GM04503 (cell line): Measurements from ENCODE around the gene ZSCAN30.
A peak's percentile ranks its signal among the peaks of the same experiment; 100 is the strongest.
"Not testable (repeated sequence)": the region's sequence is repeated elsewhere in the genome, so short reads cannot be mapped to it uniquely, and the experiment has no call there.

ENCODE experiments used
- DNase-seq: peaks from one replicate; pipeline ENCODE4 v3.0.0-alpha.2; 2012; ENCODE audit warnings: low read depth

ZSCAN30 gene

DNA sequence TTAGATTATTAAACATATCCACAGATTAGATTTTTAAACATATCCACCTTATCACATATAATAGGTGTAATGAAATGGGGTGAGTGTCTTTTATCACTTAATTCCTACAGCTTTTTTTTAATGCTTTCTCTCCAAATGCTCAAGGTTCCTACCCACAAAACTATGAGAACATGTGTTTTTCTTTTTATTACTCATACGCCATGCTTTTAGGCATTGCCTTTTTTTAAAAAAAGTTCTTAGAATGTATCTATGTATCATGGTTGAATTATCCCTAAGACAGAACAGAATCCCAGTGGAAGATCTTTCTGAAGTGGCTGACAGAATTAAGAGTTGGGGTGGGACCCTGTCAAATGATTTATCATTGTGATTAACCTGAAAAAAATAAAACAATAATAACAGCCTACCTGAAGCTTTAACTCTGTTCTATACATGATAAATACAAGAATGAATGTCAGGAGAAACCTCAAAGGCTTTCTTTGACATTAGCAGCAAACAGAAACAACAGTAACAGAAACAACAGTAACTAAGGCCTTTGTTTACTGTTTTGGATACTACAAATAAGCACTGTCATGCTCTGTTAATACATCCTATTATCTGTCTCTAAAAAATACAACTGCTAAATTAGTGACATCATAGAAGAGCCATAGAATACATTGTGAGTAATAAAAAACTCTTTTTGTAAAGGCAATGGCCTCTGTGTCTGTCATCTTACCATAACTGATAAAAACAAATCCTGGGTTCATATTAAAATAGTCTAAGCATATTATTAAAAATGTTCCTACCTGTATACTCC is 53.3 kb downstream of the ZSCAN30 start:
- DNase-seq, result no peak

DNA sequence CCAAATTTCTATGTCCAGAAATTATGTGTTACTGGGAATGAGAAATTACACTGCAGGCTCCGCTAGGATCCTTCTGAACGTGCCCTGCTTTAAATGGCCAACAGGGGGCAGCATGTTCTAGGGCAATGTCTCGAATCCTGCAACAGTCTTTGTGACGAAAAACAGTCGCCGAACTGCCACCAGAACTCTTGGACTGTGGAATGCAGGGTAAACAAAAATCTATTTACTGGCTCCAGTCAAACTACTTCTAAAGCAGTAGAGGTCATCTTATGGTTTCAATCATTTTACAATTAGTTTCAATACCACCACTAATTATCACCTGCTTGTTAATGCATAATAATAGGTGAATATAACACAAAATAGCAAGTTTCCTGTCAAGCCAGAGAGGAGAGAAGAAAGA is 59.0 kb downstream of the ZSCAN30 start:
- DNase-seq, result no peak

DNA sequence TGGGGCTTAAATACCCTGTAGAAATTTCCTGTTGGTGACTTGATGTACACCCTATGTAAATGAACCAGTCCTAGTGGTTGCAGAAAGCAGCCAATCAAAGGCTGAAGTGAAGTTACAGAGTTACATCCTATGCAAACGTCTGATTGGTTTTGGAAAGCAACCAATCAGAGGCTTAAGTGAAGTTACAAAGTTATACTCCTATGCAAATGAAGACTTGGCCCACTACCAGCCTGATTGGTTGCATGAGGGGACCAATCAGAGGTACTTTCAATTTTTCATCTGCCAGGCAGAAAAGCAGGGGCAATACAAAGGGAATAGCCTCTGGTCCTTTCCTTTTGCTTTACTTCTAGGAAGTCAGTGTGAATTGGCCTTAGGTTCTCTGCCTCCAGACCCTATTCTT is 62.8 kb downstream of the ZSCAN30 start:
- no peak for DNase-seq

GRCh38 chr18:35223797-35224196 is 66.2 kb downstream of the ZSCAN30 start:
- DNase-seq, result no peak

GRCh38 chr18:35220424-35220823 is 69.6 kb downstream of the ZSCAN30 start:
- DNase-seq, result no peak

DNA sequence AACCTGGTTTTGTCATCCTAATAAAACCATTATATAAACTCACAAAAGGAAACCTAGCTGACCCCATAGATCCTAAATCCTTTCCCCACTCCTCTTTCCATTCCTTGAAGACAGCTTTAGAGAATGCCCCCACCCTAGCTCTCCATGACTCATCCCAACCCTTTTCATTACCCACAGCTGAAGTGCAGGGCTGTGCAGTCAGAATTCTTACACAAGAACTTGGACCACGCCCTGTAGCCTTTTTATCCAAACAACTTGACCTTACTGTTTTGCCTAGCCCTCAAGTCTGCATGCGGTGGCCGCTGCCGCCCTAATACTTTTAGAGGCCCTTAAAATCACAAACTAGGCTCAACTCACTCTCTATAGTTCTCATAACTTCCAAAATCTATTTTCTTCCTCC is 70.7 kb downstream of the ZSCAN30 start:
- not testable (repeated sequence) for DNase-seq

DNA sequence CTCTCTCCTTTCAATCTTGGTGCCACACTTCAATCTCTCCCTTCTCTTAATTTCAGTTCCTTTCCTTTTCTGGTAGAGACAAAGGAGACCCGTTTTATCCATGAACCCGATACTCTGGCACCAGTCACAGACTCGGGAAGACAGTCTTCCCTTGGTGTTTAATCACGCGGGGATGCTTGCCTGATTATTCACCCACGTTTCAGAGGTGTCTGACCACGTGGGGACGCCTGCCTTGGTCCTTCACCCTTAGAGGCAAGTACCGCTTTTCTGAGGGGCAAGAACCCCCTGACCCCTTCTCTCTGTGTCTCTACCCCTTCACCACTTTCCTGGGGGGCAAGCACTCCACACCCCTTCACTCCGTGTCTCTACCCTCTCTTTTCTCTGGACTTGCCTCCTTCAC is 73.4 kb downstream of the ZSCAN30 start:
- not testable (repeated sequence) for DNase-seq

DNA sequence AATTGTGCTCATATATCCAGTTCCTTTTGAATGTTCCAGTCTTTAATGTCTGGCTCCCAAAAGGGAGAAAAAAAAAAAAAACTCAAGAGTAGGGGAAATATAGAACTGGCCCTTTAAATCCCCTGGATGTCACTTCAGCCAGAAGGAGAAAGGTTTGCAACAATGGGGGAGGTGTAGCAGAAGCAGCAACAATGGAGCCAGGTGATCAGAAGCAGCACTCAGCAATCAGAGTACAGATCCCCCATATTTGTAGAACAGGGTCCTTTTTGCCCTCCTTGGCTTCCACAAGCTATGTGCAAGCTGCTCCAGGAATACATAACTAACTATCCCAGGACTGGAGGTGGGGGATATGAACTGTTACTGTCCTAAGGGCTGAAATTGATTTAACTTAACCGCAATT is 75.0 kb downstream of the ZSCAN30 start:
- DNase-seq, result no peak

- DNase-seq, result not testable (repeated sequence)
Observed at GRCh38 chr18:35205746-35206458, 84.1 kb downstream of the ZSCAN30 start.

DNA sequence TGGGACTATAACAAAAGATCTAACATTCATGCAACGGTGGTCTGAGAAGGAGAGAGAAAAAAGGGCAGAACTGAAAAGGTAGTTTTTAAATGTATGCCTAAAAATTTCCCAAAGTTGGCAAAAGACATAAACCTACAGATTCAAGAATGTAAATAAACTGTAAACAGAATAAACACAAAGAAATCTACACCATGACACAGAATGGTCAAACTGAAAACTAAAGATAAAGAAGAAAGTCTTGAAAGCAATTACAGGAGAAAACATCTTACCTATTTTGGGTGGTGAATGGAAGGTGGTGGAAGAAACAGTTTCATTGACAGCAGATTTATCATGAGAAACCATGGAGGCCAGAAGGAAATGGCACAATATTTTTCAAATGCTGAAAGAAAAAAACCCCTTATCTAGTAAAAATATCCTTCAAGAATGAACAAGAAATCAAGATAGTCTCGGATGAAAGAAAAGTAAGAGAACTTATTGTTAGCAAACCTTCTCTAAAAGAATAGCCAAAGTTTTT is 84.8 kb downstream of the ZSCAN30 start:
- no peak for DNase-seq

DNA sequence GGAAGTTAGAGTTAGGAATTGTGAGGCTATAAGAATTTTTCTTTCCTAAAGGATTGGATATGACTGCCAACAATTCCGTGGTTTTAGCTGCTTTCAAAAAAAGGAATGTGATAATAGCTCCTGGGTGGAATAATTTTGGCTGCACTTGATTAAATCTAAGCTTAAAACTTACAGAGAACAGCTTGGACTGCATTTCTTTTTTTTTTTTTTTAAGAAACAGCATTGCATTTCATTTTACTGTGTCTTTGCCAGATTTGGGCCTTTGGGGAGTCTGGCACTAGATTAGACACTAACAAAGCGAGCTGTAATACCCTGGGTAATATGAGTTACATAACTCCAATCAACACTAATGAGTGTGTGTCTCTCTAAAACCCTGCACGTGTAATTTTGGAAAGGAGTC is 87.0 kb downstream of the ZSCAN30 start:
- DNase-seq, result peak; percentile 34

- DNase-seq, result no peak
Observed at GRCh38 chr18:35201256-35201931, 88.6 kb downstream of the ZSCAN30 start.
